Stimulated activated CD4-positive, alpha-beta T cell treated with anti-CD3 and anti-CD28 coated beads, Interleukin-15, amount 100 ng/mL, for 48 hours (primary cell): ENCODE data around the gene TMPO.
A peak's percentile ranks its signal among the peaks of the same experiment; 100 is the strongest.
"Not testable (repeated sequence)": the region's sequence is repeated elsewhere in the genome, so short reads cannot be mapped to it uniquely, and the experiment has no call there.

Source experiments
- DNase-seq, 2 donors: peaks; one replicate each; pipeline ENCODE4 v3.0.0-alpha.2; 2020; ENCODE audit warnings: low read depth in 2 of 2

The TMPO gene

GRCh38 chr12:98515287-98516110 lies at the start of gene TMPO:
Gene TMPO (plus strand): TSS chr12:98515590. CDS start chr12:98515868, 278 bp downstream.
- DNase-seq, result peak; percentile 91 to 93

- no peak for DNase-seq
Measured at GRCh38 chr12:98465950-98466602, 49.3 kb upstream of the TMPO start.

GRCh38 chr12:98466640-98467400 lies 48.6 kb upstream of the TMPO start:
- no peak for DNase-seq

- DNase-seq, result no peak
Measured at GRCh38 chr12:98469109-98469508, 46.3 kb upstream of the TMPO start.

GRCh38 chr12:98470469-98471082 lies 44.8 kb upstream of the TMPO start:
- no peak for DNase-seq

- DNase-seq, result no peak
Measured at GRCh38 chr12:98471085-98471484, 44.3 kb upstream of the TMPO start.

- no peak for DNase-seq
Measured at GRCh38 chr12:98475565-98475908, 39.9 kb upstream of the TMPO start.

GRCh38 chr12:98478606-98479005 lies 36.8 kb upstream of the TMPO start:
- DNase-seq, result no peak

GRCh38 chr12:98483621-98484503 lies 31.5 kb upstream of the TMPO start:
- DNase-seq, result no peak

- DNase-seq, result no peak
Measured at GRCh38 chr12:98485792-98486340, 29.5 kb upstream of the TMPO start.

- not testable (repeated sequence) for DNase-seq
Measured at GRCh38 chr12:98488416-98488815, 27.0 kb upstream of the TMPO start.

GRCh38 chr12:98489176-98489575 lies 26.2 kb upstream of the TMPO start:
- DNase-seq, result no peak

- DNase-seq, result peak; percentile 65 to 68
Measured at GRCh38 chr12:98490501-98491453, 24.6 kb upstream of the TMPO start.

- DNase-seq, result no peak
Measured at GRCh38 chr12:98492580-98493140, 22.7 kb upstream of the TMPO start.

GRCh38 chr12:98501266-98501629 lies 14.1 kb upstream of the TMPO start:
- not testable (repeated sequence) for DNase-seq

GRCh38 chr12:98503342-98503591 lies 12.1 kb upstream of the TMPO start:
- DNase-seq, result peak; percentile 81 to 82

GRCh38 chr12:98503592-98504367 lies 11.6 kb upstream of the TMPO start:
- DNase-seq, result peak; percentile 93 to 94

- DNase-seq, result no peak
Measured at GRCh38 chr12:98504368-98504617, 11.1 kb upstream of the TMPO start.

- no peak for DNase-seq
Measured at GRCh38 chr12:98509063-98509462, 6.3 kb upstream of the TMPO start.
